Fibroblast of lung (primary cell): ENCODE measurements around the gene FBXL13. TPM values are rescaled to one million over a fixed set of nuclear protein-coding genes. Genes with fewer than 3 reads are reported as not detected.
A peak's percentile ranks its signal among the peaks of the same experiment; 100 is the strongest.

Source experiments
- DNase-seq, 2 donors: peaks; one replicate each; pipeline versions ENCODE4 v3.0.0 to v3.0.0-alpha.2; 2010; ENCODE audit warnings: low read depth in 2 of 2
- H2AFZ ChIP-seq: 2 replicates; pipeline ENCODE4 v1.5.1; 2012; ENCODE audit warnings: low read length, control low read depth, inconsistent platforms
- H3K27ac ChIP-seq: 2 replicates; pipeline ENCODE4 v1.5.1; 2011; ENCODE audit warnings: low read length, control low read depth; ENCODE audit not compliant: insufficient read depth
- H3K27me3 ChIP-seq: 2 replicates; pipeline ENCODE4 v1.5.1; 2011; ENCODE audit warnings: mild to moderate bottlenecking, low read length; ENCODE audit not compliant: control insufficient read depth, insufficient read depth
- H3K36me3 ChIP-seq: 2 replicates; pipeline ENCODE4 v1.5.1; 2011; ENCODE audit warnings: low read length; ENCODE audit not compliant: control insufficient read depth, insufficient read depth
- H3K4me1 ChIP-seq: 2 replicates; pipeline ENCODE4 v1.5.1; 2011; ENCODE audit warnings: low read length; ENCODE audit not compliant: control insufficient read depth, insufficient read depth; ENCODE audit errors: extremely low read depth
- H3K4me2 ChIP-seq: 2 replicates; pipeline ENCODE4 v1.5.1; 2011; ENCODE audit warnings: low read length, control low read depth; ENCODE audit not compliant: insufficient read depth; ENCODE audit errors: extremely low read depth
- H3K4me3 ChIP-seq, 4 experiments: fragments of 200-600 bp in 1 of 4; sonication (generic) in 1 of 4; replicated peaks in 1 of 4; 2 replicates each; pipeline ENCODE4 v1.5.1; 2011 to 2016; ENCODE audit warnings: low read length in 4 of 4, low read depth in 3 of 4, mild to moderate bottlenecking in 3 of 4, control low read depth in 2 of 4, inconsistent platforms in 1 of 4, mixed read lengths in 1 of 4; ENCODE audit not compliant: insufficient read depth in 1 of 4; ENCODE audit errors: control extremely low read depth in 1 of 4
- H3K79me2 ChIP-seq: 2 replicates; pipeline ENCODE4 v1.5.1; 2012; ENCODE audit warnings: mild to moderate bottlenecking, low read length, inconsistent platforms; ENCODE audit not compliant: control insufficient read depth, insufficient read depth
- H3K9ac ChIP-seq: 2 replicates; pipeline ENCODE4 v1.5.1; 2011; ENCODE audit warnings: mild to moderate bottlenecking, low read length, control low read depth; ENCODE audit not compliant: insufficient read depth
- H3K9me3 ChIP-seq: 2 replicates; pipeline ENCODE4 v1.5.1; 2012; ENCODE audit warnings: low read depth, low read length; ENCODE audit not compliant: control insufficient read depth, insufficient read depth
- H4K20me1 ChIP-seq: 2 replicates; pipeline ENCODE4 v1.5.1; 2011; ENCODE audit warnings: low read length; ENCODE audit not compliant: control insufficient read depth, insufficient read depth; ENCODE audit errors: extremely low read depth
- CTCF ChIP-seq, 2 donors: IDR thresholded peaks in 1 of 2; conservative IDR thresholded peaks in 1 of 2; 1 replicate in 1 of 2; 2 replicates in 1 of 2; pipeline ENCODE4 v1.5.1; 2011 to 2012; ENCODE audit warnings: low read length in 2 of 2, control low read depth in 1 of 2, inconsistent platforms in 1 of 2, low read depth in 1 of 2, mild to moderate bottlenecking in 1 of 2
- EZH2 ChIP-seq: IDR thresholded peaks from 2 replicates; pipeline ENCODE4 v1.5.1; 2012; ENCODE audit warnings: low read length, control low read depth, mild to moderate bottlenecking; ENCODE audit errors: missing control alignments
- polyA plus RNA-seq, 2 donors: library from polyadenylated mRNA; depleted of rRNA in 1 of 2; stranded (reverse) in 1 of 2; unstranded in 1 of 2; fragments of >200 nt; gene quantifications; 2 replicates each; pipeline ENCODE4 v1.2.1, GENCODE V29; 2011 to 2012; ENCODE audit warnings: missing spikeins in 1 of 2
- total RNA-seq: library from RNA; depleted of rRNA; stranded (reverse); fragments of >200 nt; gene quantifications from 2 replicates; pipeline ENCODE4 v1.2.1, GENCODE V29; 2014

Gene FBXL13
- total and polyA plus RNA-seq, 2 donors (not counting 1 experiment from before 2014, with no cell fraction given) = 0.41 to 0.66 TPM

GRCh38 chr7:102836977-102837376 is 237.6 kb downstream of the FBXL13 start:
- Histone ChIP-seq H3K9ac (no peak overlapping the region), H2AFZ (no peak overlapping the region), H3K4me2 (no peak overlapping the region), H3K79me2 (no peaks in the 10 kb centered on the region), H3K36me3 (no peaks in the 10 kb centered on the region), H3K27me3 (no peaks in the 10 kb centered on the region), H4K20me1 (no peaks in the 10 kb centered on the region), H3K4me1 (peaks cover 12% of the 10 kb centered on the region), H3K27ac (no peak overlapping the region), H3K9me3 (no peaks in the 10 kb centered on the region), H3K4me3 (no peak overlapping the region)
- TF ChIP-seq EZH2 = no peak
- TF ChIP-seq CTCF (conservative IDR thresholded peaks at IDR 0.05 in 1 of 2, IDR thresholded peaks at IDR 0.05 in 1 of 2; ENCODE audit: low read depth in 1 of 2, low read length in 2 of 2) = no peak
- DNase-seq = no peak

GRCh38 chr7:102836191-102836919 is 238.2 kb downstream of the FBXL13 start:
- H3K4me1 ChIP-seq = peaks cover 12% of the 10 kb centered on the region
- no peaks in the 10 kb centered on the region for H3K36me3 ChIP-seq
- H3K79me2 ChIP-seq = no peaks in the 10 kb centered on the region
- no peaks in the 10 kb centered on the region for H3K9me3 ChIP-seq
- no peak overlapping the region for H3K4me3 ChIP-seq
- H3K27ac ChIP-seq = peak overlapping the region; percentile 7
- H4K20me1 ChIP-seq = no peaks in the 10 kb centered on the region
- DNase-seq = peak; percentile 88 to 98
- peak overlapping the region; percentile 68 for H3K4me2 ChIP-seq
- TF ChIP-seq EZH2 (no peak), CTCF (conservative IDR thresholded peaks at IDR 0.05 in 1 of 2, IDR thresholded peaks at IDR 0.05 in 1 of 2; ENCODE audit: low read depth in 1 of 2, low read length in 2 of 2) (no peak)
- H2AFZ ChIP-seq = no peak overlapping the region
- no peaks in the 10 kb centered on the region for H3K27me3 ChIP-seq
- H3K9ac ChIP-seq = no peak overlapping the region

- H4K20me1 ChIP-seq = no peaks in the 10 kb centered on the region
- H3K9me3 ChIP-seq = no peaks in the 10 kb centered on the region
- peaks cover 12% of the 10 kb centered on the region for H3K4me1 ChIP-seq
- no peak overlapping the region for H2AFZ ChIP-seq
- no peak overlapping the region for H3K27ac ChIP-seq
- no peaks in the 10 kb centered on the region for H3K36me3 ChIP-seq
- no peak overlapping the region for H3K9ac ChIP-seq
- DNase-seq = peak; percentile 79 to 96
- TF ChIP-seq EZH2 = no peak
- no peak for TF ChIP-seq CTCF (conservative IDR thresholded peaks at IDR 0.05 in 1 of 2, IDR thresholded peaks at IDR 0.05 in 1 of 2; ENCODE audit: low read depth in 1 of 2, low read length in 2 of 2)
- H3K79me2 ChIP-seq = no peaks in the 10 kb centered on the region
- no peak overlapping the region for H3K4me2 ChIP-seq
- H3K4me3 ChIP-seq = no peak overlapping the region
- no peaks in the 10 kb centered on the region for H3K27me3 ChIP-seq
These were observed 239.6 kb downstream of the FBXL13 start for GRCh38 chr7:102834999-102835398.
